ENCODE measurements around the gene TMEM39B.
A peak's percentile ranks its signal among the peaks of the same experiment; 100 is the strongest.
"Not testable (repeated sequence)": the region's sequence is repeated elsewhere in the genome, so short reads cannot be mapped to it uniquely, and the experiment has no call there.

The TMEM39B gene

DNA sequence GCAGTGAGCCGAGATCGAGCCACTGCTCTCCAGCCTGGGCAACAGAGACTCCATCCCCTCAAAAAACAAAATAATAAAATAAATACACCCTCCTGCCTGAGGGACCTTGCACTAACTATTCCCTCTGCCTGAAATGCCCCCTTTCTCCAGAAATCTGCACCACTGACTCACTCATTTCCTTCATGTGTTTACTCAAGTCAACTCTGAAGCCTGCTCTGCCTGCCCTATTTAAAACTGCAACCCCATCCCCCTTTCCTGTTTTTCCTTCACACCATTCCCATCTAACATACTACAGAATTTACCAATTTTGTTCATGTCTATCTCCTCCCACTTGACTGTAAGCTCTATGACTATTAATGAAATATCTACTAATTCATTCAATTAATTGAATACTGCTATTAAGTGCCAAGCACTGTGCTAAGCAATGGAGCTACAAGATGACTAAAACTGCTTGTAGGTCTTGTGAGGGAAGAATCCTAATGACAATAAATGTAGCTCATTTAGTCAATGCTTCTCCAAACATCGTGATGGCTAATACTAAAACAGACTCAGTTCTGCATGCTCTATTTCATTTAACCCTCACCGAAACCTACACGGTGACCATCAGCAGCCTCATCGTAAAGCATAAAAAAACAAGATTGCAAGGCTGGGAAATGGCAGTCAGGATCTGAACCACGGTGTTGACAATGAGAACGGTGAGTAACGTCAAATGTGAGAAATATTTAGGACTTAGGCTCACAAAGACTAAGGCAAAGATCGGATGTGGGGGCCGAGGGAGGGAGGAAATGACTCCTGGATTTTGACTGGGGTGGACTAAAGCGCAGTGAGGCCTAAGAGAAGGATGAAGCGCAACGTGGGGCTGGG, 749 bp upstream of the TMEM39B start:
- no peak for DNase-seq (ENCODE audit: low read depth)

GRCh38 chr1:32073299-32074229, 825 bp downstream of the TMEM39B start:
- DNase-seq (ENCODE audit: low read depth) = no peak

DNA sequence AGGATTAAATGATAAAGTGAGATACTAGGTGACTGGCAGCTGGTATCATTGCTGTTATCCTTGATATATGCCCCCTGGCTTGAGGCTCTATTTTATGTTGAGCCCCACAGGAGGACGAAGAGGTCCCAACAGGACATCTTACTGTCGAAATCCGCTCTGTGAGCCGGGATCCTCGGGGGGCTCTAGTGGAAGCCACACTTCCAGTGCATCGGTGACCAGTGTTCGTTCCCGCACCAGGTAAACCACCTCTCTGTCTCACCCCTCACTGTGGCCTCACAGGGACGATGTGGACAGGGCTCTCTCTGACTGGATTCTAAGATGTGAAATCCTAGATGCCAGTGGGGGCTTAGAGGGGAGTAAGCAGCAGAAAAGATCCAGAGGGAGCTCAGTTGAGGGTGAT, 2.1 kb downstream of the TMEM39B start:
- DNase-seq (ENCODE audit: low read depth) = no peak

- no peak for DNase-seq (ENCODE audit: low read depth)
Measured at GRCh38 chr1:32077451-32077850, 4.7 kb downstream of the TMEM39B start.

GRCh38 chr1:32082022-32082421, 9.3 kb downstream of the TMEM39B start:
- DNase-seq (ENCODE audit: low read depth) = no peak

- DNase-seq (ENCODE audit: low read depth) = not testable (repeated sequence)
Measured at GRCh38 chr1:32086381-32086780, 13.6 kb downstream of the TMEM39B start.

DNA sequence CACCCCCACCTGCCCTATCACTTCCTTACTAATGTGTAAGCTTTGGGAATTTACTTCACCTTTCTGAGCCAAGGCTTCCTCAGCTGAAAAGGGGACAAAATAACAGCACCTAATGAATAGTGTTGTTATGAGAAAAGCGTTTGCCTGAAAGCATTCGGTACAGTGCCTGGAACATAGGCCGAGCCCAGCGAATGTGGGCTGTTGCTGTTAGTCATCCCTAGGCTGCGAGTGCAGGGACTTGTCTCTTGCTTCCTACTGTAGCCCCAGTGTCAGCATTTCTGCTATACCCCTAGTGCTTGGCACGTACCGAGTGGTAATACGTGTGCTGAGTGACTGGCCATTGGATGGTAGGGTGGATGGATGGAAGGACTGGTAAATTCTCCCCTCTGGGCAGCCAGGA, 18.4 kb downstream of the TMEM39B start:
- no peak for DNase-seq (ENCODE audit: low read depth)

DNA sequence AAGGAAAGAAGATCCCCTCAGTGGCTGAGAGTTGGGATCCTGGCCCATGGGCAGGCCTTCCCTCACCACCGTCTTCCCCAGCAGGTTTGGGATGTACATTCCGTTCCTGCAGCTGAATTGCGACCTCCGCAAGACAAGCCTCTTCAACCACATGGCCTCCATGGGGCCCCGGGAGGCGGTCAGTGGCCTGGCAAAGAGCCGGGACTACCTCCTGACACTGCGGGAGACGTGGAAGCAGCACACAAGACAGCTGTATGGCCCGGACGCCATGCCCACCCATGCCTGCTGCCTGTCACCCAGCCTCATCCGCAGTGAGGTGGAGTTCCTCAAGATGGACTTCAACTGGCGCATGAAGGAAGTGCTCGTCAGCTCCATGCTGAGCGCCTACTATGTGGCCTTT, 18.9 kb downstream of the TMEM39B start:
- DNase-seq (ENCODE audit: low read depth) = no peak

DNA sequence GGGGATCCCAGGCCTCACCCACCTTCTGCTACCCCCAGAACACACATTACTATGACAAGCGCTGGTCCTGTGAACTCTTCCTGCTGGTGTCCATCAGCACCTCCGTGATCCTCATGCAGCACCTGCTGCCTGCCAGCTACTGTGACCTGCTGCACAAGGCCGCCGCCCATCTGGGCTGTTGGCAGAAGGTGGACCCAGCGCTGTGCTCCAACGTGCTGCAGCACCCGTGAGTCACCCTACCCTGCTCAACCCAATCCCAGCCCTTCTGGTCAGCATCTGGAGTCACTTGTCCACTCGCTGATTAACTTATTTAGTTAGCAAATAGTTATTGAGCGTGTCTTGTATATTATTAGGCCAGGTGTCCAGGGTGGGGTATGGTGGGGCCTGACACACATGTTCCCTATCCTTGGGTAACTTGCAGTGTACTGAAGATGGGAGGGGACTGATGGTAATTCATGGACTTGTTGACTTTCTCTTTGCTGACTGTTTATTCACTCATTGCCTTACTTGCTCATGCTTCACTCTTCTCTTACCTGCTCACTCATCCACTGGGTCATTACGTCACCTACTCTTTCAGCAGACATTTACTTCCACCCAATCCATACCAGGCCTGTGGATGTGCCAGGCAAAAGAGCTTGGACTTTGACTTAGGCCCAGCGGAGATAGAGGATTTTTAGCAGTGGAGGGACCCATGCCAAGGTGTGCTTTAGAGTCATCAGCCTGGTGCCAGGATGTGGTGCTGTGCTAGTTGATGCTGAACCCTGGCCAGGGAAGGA, 22.2 kb downstream of the TMEM39B start:
- DNase-seq (ENCODE audit: low read depth) = no peak

DNA sequence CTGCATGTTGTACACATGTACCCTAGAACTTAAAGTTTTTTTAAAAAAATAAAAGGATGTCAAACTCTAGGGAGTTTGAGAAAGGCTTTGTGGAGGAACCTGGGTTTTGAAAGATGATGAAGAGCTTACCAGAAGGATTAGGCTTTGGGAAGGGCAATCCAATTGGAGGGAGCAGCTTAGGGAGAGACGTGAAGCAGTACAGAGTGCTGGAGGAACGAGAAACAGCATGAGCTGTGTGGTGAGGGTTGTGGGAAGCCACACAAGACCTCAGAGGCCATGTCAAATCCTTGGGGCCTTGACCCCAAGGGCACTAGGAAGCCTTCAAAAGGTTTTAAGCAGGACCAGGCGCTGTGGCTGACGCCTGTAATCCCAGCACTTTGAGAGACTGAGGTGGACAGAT, 26.7 kb downstream of the TMEM39B start:
- no peak for DNase-seq (ENCODE audit: low read depth)

- no peak for DNase-seq (ENCODE audit: low read depth)
Measured at GRCh38 chr1:32100359-32100758, 27.6 kb downstream of the TMEM39B start.

- no peak for DNase-seq (ENCODE audit: low read depth)
Measured at GRCh38 chr1:32100807-32101708, 28.3 kb downstream of the TMEM39B start.

DNA sequence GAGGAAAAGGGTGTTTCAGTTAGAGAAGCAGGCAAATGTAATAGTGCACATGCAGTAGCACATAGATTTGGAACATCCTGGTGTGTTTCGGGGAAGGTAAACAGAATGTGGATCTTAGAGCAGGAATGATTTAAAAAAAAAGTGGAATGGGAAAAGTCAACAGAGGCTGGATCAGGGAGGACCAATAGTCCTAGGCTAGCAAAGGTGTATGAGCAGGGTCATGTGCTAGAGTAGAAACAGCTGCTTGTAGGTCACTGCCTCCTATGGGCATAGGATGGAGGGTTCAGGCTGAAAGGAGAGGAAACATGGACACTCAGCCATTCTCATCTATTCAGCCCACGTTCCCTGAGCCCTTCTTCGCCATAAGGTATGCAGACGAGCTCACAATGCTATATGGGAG, 31.4 kb downstream of the TMEM39B start:
- DNase-seq (ENCODE audit: low read depth) = no peak

GRCh38 chr1:32105338-32105737, 32.6 kb downstream of the TMEM39B start:
- no peak for DNase-seq (ENCODE audit: low read depth)

DNA sequence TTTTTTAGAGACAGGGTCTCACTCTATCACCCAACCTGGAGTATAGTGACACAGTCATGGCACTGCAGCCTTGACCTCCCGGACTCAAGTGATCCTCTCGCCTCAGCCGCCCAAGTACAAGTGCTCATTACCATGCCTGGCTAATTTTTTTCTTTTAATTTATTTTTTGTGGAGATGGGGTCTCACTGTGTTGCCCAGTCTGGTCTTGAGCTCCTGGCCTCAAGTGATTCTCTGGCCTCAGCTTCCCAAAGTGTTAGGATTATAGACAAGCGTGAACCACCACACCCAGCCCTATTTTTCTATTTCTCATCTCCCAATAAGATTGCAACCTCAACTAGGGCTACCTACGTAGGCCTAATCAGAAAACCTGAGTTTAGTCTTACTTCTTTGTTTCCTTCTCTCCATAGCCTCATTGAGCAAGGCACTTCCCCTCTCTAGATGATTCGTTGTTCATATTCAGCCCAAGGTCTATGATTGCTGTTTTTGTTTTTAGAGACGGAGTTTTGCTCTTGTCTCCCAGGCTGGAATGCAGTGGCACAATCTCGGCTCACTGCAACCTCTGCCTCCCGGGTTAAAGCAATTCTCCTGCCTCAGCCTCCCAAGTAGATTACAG, 34.0 kb downstream of the TMEM39B start:
- DNase-seq (ENCODE audit: low read depth) = no peak

- DNase-seq (ENCODE audit: low read depth) = peak; percentile 69
Measured at GRCh38 chr1:32107742-32108661, 35.3 kb downstream of the TMEM39B start, which contains the start of gene KPNA6. KPNA6 (plus strand) TSS chr1:32108056; CDS start chr1:32108131, 75 bp downstream.

DNA sequence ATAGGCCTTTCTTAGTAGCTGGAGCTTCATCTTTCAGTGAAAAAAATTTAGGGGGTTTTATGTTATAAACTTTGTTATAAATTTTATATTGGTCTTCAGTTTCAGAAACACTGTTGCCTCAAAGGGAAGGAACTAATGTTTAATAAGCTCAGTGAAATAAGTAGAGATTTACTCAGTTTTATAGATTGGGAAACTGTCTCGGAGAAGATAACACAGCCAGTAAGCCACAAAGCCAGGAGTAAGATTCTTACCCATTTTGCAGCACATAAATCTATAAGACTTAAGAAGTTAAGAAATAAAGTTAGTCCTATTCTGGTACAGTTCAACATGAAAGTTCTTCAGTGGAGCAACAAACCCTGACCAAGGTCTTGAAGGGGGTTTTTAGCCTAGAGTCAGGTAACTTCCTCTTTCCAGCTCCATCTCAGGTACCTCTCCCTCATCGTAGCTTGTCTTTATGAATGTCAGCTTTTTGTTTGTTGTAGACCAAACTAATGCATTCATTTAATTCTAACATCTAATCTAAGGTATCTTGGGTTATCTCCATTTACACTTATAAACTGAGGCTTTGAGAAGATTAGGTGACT, 38.4 kb downstream of the TMEM39B start:
- DNase-seq (ENCODE audit: low read depth) = no peak

DNA sequence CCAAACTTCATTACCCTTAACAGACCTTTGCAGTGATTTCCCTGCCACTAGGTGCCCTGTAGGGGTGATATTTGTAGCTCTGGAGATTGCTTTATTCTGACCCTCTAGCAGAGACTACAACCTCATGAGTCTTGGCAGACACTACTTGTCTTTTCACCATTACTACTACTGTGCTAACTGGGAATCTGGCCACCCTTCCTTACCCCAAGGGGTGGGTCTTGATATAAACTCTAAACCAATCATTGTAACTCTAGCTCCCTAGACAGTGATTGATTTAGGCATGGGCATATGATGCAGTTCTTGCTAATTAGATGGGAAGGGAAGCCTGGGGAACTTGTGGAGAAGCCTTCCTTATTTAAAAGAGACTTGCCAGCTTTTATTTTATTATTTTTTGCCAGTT, 39.0 kb downstream of the TMEM39B start:
- no peak for DNase-seq (ENCODE audit: low read depth)

GRCh38 chr1:32112806-32113375, 40.2 kb downstream of the TMEM39B start:
- DNase-seq (ENCODE audit: low read depth) = no peak
